K562 (cell line): ENCODE data around the gene CRTC3. TPM values are rescaled to one million over a fixed set of nuclear protein-coding genes. Genes with fewer than 3 reads are reported as not detected.

ENCODE experiments used
- AFF4 ChIP-seq: sonication (generic); formaldehyde crosslinking; IDR thresholded peaks from 2 replicates; pipeline ENCODE4 v1.8.0; 2023; ENCODE audit warnings: mild to moderate bottlenecking, missing genetic modification reagents
- BMI1 ChIP-seq: fragments of 150-350 bp; IDR thresholded peaks from 2 replicates; pipeline ENCODE4 v1.6.1; 2014; ENCODE audit warnings: low read length
- BRF1 ChIP-seq: IDR thresholded peaks from 3 replicates; pipeline ENCODE4 v1.6.1; 2011; ENCODE audit warnings: borderline replicate concordance, mild to moderate bottlenecking; ENCODE audit not compliant: insufficient read length; ENCODE audit errors: extremely low read depth
- CTBP1 ChIP-seq: fragments of 450-650 bp; IDR thresholded peaks from 2 replicates; pipeline ENCODE4 v1.6.1; 2016; ENCODE audit warnings: borderline replicate concordance
- ESRRB ChIP-seq: fragments of 250-450 bp; sonication (Bioruptor Pico); IDR thresholded peaks from 2 replicates; pipeline ENCODE4 v1.5.0; 2020; ENCODE audit warnings: mild to moderate bottlenecking, moderate library complexity, borderline replicate concordance
- ETV1 ChIP-seq: fragments of 450-650 bp; conservative IDR thresholded peaks from 2 replicates; pipeline ENCODE4 v1.6.1; 2016; ENCODE audit warnings: missing genetic modification characterization, control low read depth, low read depth, missing compliant biosample characterization
- GABPA ChIP-seq: fragments of 200-800 bp; sonication (Bioruptor generic); conservative IDR thresholded peaks from 2 replicates; pipeline ENCODE4 v1.6.1; 2016; ENCODE audit warnings: low read depth, missing genetic modification characterization, missing compliant biosample characterization
- MYC ChIP-seq, 2 experiments: fragments of 250-450 bp in 1 of 2; sonication (Bioruptor Pico) in 1 of 2; IDR thresholded peaks; 2 replicates each; pipeline versions ENCODE4 v1.5.1 to v1.6.1; 2012 to 2021; ENCODE audit warnings: low read depth in 2 of 2, borderline replicate concordance in 1 of 2, improper control_type of control experiment in 1 of 2, low read length in 1 of 2, mild to moderate bottlenecking in 1 of 2, moderate library complexity in 1 of 2
- MYNN ChIP-seq, 2 experiments: sonication (generic); formaldehyde crosslinking in 1 of 2; IDR thresholded peaks; 2 replicates each; pipeline versions ENCODE4 v1.5.0 to v1.6.1; 2016 to 2020; ENCODE audit warnings: antibody characterized with exemption in 1 of 2, missing genetic modification reagents in 1 of 2
- NR3C1 ChIP-seq: sonication (generic); formaldehyde crosslinking; IDR thresholded peaks from 2 replicates; pipeline ENCODE4 v1.8.1; 2022; ENCODE audit warnings: missing genetic modification reagents
- PHTF2 ChIP-seq: fragments of 250-450 bp; sonication (Bioruptor Pico); IDR thresholded peaks from 2 replicates; pipeline ENCODE4 v1.5.0; 2021; ENCODE audit warnings: mild to moderate bottlenecking
- POLR2A ChIP-seq: fragments of 450-650 bp; conservative IDR thresholded peaks from 2 replicates; pipeline ENCODE4 v1.6.1; 2016
- TRIM25 ChIP-seq: fragments of 450-650 bp; IDR thresholded peaks from 2 replicates; pipeline ENCODE4 v1.7.0; 2016; ENCODE audit warnings: borderline replicate concordance
- YY1 ChIP-seq, 3 experiments: IDR thresholded peaks; 2 replicates each; pipeline ENCODE4 v1.6.1; 2011; ENCODE audit warnings: low read length in 2 of 3, mild to moderate bottlenecking in 2 of 3, moderate library complexity in 2 of 3, borderline replicate concordance in 1 of 3, control low read depth in 1 of 3, low read depth in 1 of 3; ENCODE audit not compliant: insufficient read depth in 3 of 3, insufficient replicate concordance in 2 of 3, control insufficient read depth in 1 of 3, insufficient read length in 1 of 3; ENCODE audit errors: extremely low read depth in 1 of 3
- ZBTB7A ChIP-seq: IDR thresholded peaks from 2 replicates; pipeline ENCODE4 v1.6.1; 2011; ENCODE audit warnings: low read depth, mild to moderate bottlenecking, low read length, moderate library complexity, borderline replicate concordance; ENCODE audit not compliant: control insufficient read depth
- ZKSCAN3 ChIP-seq: fragments of 250-450 bp; sonication (Bioruptor Pico); IDR thresholded peaks from 2 replicates; pipeline ENCODE4 v1.4.0; 2020
- ZNF431 ChIP-seq: sonication (generic); formaldehyde crosslinking; IDR thresholded peaks from 2 replicates; pipeline ENCODE4 v1.8.0; 2022; ENCODE audit warnings: mild to moderate bottlenecking, missing genetic modification reagents
- polyA plus RNA-seq, 8 experiments: library from polyadenylated mRNA; depleted of rRNA in 4 of 8; stranded (reverse) in 5 of 8; unstranded in 3 of 8; fragments of >200 nt; fragmentation: Nextera tagmentation in 2 of 8; fragmentation: Illumina TruSeq in 1 of 8; extraction: Ambion mirVana in 2 of 8; extraction: Trizol in 1 of 8; gene quantifications; 2 replicates each; pipeline versions ENCODE4 v1.2.1 to v1.2.3, GENCODE V29; 2011 to 2014; ENCODE audit warnings: inconsistent platforms in 1 of 8, missing spikeins in 1 of 8
- total RNA-seq, 7 experiments: library from RNA; depleted of rRNA in 6 of 7; stranded (reverse); fragments of >200 nt in 6 of 7; fragmentation: Illumina TruSeq in 2 of 7; extraction: Trizol in 2 of 7; gene quantifications; 2 replicates each; pipeline versions ENCODE4 v1.2.1 to v1.2.3, GENCODE V29; 2011 to 2021; ENCODE audit warnings: low replicate concordance in 1 of 7
- TF ChIP-seq, protein P1 (sequence below), 2 experiments: fragments of 200-800 bp in 1 of 2; sonication (Bioruptor generic) in 1 of 2; sonication (generic) in 1 of 2; formaldehyde crosslinking in 1 of 2; IDR thresholded peaks in 1 of 2; conservative IDR thresholded peaks in 1 of 2; 2 replicates each; pipeline versions ENCODE4 v1.5.0 to v1.6.1; 2016 to 2020; ENCODE audit warnings: missing compliant biosample characterization in 1 of 2, missing genetic modification characterization in 1 of 2, missing genetic modification reagents in 1 of 2

CRTC3 gene
- total and polyA plus RNA-seq, 9 of the 15 experiments (the other 6 are each of a cell fraction or from before 2014, with no cell fraction given): 1.2 to 19.0 (median 11.6) TPM

GRCh38 chr15:90665288-90666134 is 135.8 kb downstream of the CRTC3 start (continued):
- no peak for TF ChIP-seq TRIM25
- 0 out of 2 replicates have a peak, but pooled peaks have one; percentile 52 for TF ChIP-seq AFF4
- no peak for TF ChIP-seq PHTF2
- TF ChIP-seq ZBTB7A: peak; percentile 53; the same call in 1 of the 2 replicates
- TF ChIP-seq CTBP1: peak; percentile 17; the same call in 1 of the 2 replicates
- TF ChIP-seq, protein P1, sequence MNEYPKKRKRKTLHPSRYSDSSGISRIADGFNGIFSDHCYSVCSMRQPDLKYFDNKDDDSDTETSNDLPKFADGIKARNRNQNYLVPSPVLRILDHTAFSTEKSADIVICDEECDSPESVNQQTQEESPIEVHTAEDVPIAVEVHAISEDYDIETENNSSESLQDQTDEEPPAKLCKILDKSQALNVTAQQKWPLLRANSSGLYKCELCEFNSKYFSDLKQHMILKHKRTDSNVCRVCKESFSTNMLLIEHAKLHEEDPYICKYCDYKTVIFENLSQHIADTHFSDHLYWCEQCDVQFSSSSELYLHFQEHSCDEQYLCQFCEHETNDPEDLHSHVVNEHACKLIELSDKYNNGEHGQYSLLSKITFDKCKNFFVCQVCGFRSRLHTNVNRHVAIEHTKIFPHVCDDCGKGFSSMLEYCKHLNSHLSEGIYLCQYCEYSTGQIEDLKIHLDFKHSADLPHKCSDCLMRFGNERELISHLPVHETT (CRISPR knock-in tag; conservative IDR thresholded peaks at IDR 0.05 in 1 of 2, IDR thresholded peaks at IDR 0.05 in 1 of 2): peak in 1 of 2 experiments; percentile 41; a peak in 1 of 4 replicates
- TF ChIP-seq BMI1: no peak
- TF ChIP-seq NR3C1 (CRISPR knock-in tag): 0 out of 2 replicates have a peak, but pooled peaks have one; percentile 44
- TF ChIP-seq ETV1 (tag): peak; percentile 43
- TF ChIP-seq BRF1: no peak
- TF ChIP-seq POLR2A: peak; percentile 79
- no peak for TF ChIP-seq ZNF431
- no peak for TF ChIP-seq ESRRB (CRISPR knock-in tag)
- peak; percentile 37; the same call in 1 of the 2 replicates for TF ChIP-seq MYC (IDR thresholded peaks at IDR 0.05; ENCODE audit: low read depth, low read length)
- TF ChIP-seq MYC (CRISPR knock-in tag; IDR thresholded peaks at IDR 0.05; ENCODE audit: borderline replicate concordance, low read depth): peak; percentile 27; the same call in 1 of the 2 replicates
- TF ChIP-seq GABPA (tag): peak; percentile 80
- TF ChIP-seq ZKSCAN3: no peak
- TF ChIP-seq YY1 (IDR thresholded peaks at IDR 0.05; ENCODE audit: borderline replicate concordance in 1 of 3, control insufficient read depth in 1 of 3, extremely low read depth in 1 of 3, insufficient read depth in 3 of 3, insufficient read length in 1 of 3, insufficient replicate concordance in 2 of 3, low read depth in 1 of 3, low read length in 2 of 3): peak in 1 of 3 experiments; percentile 8
- TF ChIP-seq MYNN (IDR thresholded peaks at IDR 0.05): 0 out of 2 replicates have a peak, but pooled peaks have one; percentile 24
- TF ChIP-seq MYNN (CRISPR knock-in tag; IDR thresholded peaks at IDR 0.05): no peak
